Measurements from ENCODE around the gene LAMC3. TPM values are rescaled to one million over a fixed set of nuclear protein-coding genes. Genes with fewer than 3 reads are reported as not detected.

Gene LAMC3
- total RNA-seq, 1 donor from 2014 or later: not detected

DNA sequence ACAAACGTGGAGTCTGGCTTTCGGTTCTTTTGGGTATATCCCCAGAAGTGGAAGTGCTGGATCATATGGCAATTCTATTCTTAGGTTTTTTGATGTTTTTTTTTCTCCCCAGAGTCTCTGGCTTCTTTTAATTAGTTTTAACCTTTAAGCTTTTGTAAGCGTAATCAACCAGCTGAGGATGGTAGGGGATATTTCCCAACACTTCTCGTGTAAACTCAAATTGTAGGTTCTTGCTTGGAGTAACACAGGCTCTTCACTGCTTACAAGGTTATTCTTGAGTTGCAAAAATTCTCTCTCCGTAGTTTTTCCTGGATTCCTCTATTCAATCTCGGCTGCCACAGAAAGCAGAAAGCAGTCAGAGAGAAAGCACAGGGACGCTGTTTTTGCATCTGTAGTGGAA, 11.9 kb downstream of the LAMC3 start:
- no peaks in the 10 kb centered on the region for H3F3A ChIP-seq (ENCODE audit: low read depth)
- Mint-ChIP-seq H3K4me1 (peaks cover 7% of the 10 kb centered on the region), H3K36me3 (no peaks in the 10 kb centered on the region), H3K27ac (no peak overlapping the region), H3K9me3 (no peaks in the 10 kb centered on the region), H3K4me3 (no peak overlapping the region), H3K27me3 (ENCODE audit: insufficient read depth, low read depth) (peaks cover 13% of the 10 kb centered on the region)
- H3K36me3 ChIP-seq: no peaks in the 10 kb centered on the region
- no peak overlapping the region for H3K9ac ChIP-seq
- H2AFZ ChIP-seq (replicated peaks): no peak overlapping the region
- H3K4me1 ChIP-seq: no peaks in the 10 kb centered on the region
- no peaks in the 10 kb centered on the region for H3K27me3 ChIP-seq
- H3K27ac ChIP-seq: no peak overlapping the region
- H3K9me3 ChIP-seq (ENCODE audit: low read depth): no peaks in the 10 kb centered on the region
- no peak overlapping the region for H3K4me2 ChIP-seq
- DNase-seq (ENCODE audit: low spot score): no peak
- no peak overlapping the region for H3K4me3 ChIP-seq
- H4K20me1 ChIP-seq (ENCODE audit: low read depth): no peaks in the 10 kb centered on the region
- no peaks in the 10 kb centered on the region for H3K79me2 ChIP-seq (ENCODE audit: low read depth)
- TF ChIP-seq, protein P1, sequence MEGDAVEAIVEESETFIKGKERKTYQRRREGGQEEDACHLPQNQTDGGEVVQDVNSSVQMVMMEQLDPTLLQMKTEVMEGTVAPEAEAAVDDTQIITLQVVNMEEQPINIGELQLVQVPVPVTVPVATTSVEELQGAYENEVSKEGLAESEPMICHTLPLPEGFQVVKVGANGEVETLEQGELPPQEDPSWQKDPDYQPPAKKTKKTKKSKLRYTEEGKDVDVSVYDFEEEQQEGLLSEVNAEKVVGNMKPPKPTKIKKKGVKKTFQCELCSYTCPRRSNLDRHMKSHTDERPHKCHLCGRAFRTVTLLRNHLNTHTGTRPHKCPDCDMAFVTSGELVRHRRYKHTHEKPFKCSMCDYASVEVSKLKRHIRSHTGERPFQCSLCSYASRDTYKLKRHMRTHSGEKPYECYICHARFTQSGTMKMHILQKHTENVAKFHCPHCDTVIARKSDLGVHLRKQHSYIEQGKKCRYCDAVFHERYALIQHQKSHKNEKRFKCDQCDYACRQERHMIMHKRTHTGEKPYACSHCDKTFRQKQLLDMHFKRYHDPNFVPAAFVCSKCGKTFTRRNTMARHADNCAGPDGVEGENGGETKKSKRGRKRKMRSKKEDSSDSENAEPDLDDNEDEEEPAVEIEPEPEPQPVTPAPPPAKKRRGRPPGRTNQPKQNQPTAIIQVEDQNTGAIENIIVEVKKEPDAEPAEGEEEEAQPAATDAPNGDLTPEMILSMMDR (IDR thresholded peaks at IDR 0.05): no peak
- TF ChIP-seq EZH2 (IDR thresholded peaks at IDR 0.05) (no peak), EZH2phosphoT487 (IDR thresholded peaks at IDR 0.05) (no peak)

DNA sequence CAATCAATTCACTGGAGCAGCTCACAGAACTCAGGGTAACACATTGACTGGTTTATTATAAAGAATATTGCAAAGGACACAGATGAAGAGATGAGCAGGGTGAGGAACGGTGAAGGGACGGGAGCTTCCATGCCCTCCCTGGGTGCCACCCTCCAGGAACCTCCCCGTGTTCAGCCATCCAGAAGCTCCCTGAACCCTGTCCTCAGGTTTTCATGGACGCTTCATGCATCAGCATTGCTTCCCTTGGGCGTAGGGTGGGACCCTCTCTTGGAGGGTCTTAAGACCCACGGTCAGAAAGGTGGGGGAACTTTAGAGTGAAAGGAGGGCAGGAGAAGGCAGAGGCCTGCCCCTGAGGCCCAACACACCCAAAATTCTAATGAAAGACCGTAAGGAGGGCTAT, 12.8 kb downstream of the LAMC3 start:
- no peak overlapping the region for H2AFZ ChIP-seq (replicated peaks)
- H3K4me3 Mint-ChIP-seq: no peak overlapping the region
- DNase-seq (ENCODE audit: low spot score): no peak
- no peaks in the 10 kb centered on the region for H3K4me1 ChIP-seq
- H4K20me1 ChIP-seq (ENCODE audit: low read depth): no peaks in the 10 kb centered on the region
- H3K36me3 Mint-ChIP-seq: no peaks in the 10 kb centered on the region
- no peaks in the 10 kb centered on the region for H3K27me3 ChIP-seq
- no peaks in the 10 kb centered on the region for H3K79me2 ChIP-seq (ENCODE audit: low read depth)
- H3K27me3 Mint-ChIP-seq (ENCODE audit: insufficient read depth, low read depth): peaks cover 9% of the 10 kb centered on the region
- H3K4me2 ChIP-seq: no peak overlapping the region
- no peaks in the 10 kb centered on the region for H3F3A ChIP-seq (ENCODE audit: low read depth)
- H3K4me1 Mint-ChIP-seq: peaks cover 7% of the 10 kb centered on the region
- H3K4me3 ChIP-seq: no peak overlapping the region
- H3K9ac ChIP-seq: no peak overlapping the region
- no peaks in the 10 kb centered on the region for H3K36me3 ChIP-seq
- TF ChIP-seq, protein P1 (IDR thresholded peaks at IDR 0.05): no peak
- no peak for TF ChIP-seq EZH2 (IDR thresholded peaks at IDR 0.05)
- no peak for TF ChIP-seq EZH2phosphoT487 (IDR thresholded peaks at IDR 0.05)
- H3K27ac ChIP-seq: no peak overlapping the region
- H3K9me3 ChIP-seq (ENCODE audit: low read depth): no peaks in the 10 kb centered on the region
- no peak overlapping the region for H3K27ac Mint-ChIP-seq
- no peaks in the 10 kb centered on the region for H3K9me3 Mint-ChIP-seq

DNA sequence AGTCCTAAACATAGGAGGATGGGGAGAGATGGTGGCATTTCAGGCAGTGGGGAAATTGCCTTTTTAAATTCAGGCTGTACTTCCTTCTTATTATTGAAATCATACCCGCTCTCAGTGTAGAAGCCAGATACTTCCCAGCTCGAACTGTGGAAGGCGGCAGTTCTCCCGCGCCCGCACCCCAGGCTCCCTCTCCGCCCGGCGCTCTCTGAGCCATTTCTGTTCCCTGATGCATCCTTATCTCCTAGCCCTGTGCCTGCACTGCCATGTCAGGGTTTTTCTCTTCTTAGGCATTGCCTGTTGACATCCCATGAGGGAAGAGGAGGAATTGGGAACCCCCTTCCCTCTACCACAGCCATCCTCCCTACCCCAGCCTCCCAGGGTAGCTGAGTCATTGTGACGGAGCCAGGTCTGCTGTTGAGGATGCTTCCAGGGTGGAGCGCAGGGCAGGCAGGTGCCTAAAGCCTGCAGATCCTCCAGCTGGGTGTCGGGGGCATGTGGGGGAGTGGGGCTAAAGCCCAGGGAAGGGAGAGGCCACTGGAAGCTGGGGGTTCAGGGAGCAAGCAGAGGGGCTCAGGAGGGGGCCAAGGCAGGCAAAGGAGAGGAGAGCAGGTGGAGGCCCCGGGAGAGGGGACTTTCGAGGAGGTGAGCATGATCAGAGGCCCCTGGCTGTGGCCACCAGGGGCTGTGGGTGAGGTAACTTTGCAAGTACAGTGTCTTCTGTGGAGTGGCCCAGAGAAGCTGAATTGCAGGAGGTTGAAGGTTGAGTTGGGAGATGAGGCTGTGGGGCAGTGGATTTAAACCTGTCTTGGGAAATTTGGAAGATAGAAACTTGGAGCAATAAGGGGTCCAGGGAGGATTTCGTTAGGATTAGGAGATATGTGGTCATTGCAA, 16.2 kb downstream of the LAMC3 start:
- DNase-seq (ENCODE audit: low spot score): no peak
- Mint-ChIP-seq H3K9me3 (no peaks in the 10 kb centered on the region), H3K27ac (no peak overlapping the region), H3K36me3 (no peaks in the 10 kb centered on the region), H3K4me3 (no peak overlapping the region), H3K27me3 (ENCODE audit: insufficient read depth, low read depth) (peaks cover 7% of the 10 kb centered on the region), H3K4me1 (no peaks in the 10 kb centered on the region)
- Histone ChIP-seq H4K20me1 (ENCODE audit: low read depth) (no peaks in the 10 kb centered on the region), H3K9ac (no peak overlapping the region), H3F3A (ENCODE audit: low read depth) (no peaks in the 10 kb centered on the region), H3K27ac (no peak overlapping the region), H3K4me3 (no peak overlapping the region), H3K36me3 (no peaks in the 10 kb centered on the region), H2AFZ (replicated peaks) (no peak overlapping the region), H3K4me1 (no peaks in the 10 kb centered on the region), H3K79me2 (ENCODE audit: low read depth) (no peaks in the 10 kb centered on the region), H3K4me2 (no peak overlapping the region), H3K9me3 (ENCODE audit: low read depth) (no peaks in the 10 kb centered on the region), H3K27me3 (no peaks in the 10 kb centered on the region)
- no peak for TF ChIP-seq EZH2phosphoT487 (IDR thresholded peaks at IDR 0.05)
- TF ChIP-seq, protein P1 (IDR thresholded peaks at IDR 0.05): no peak

Measured in neural progenitor cell (in vitro differentiated cells).